GM12892 (cell line): Measurements from ENCODE around the gene MAP4K1.

Source experiments
- POLR2A ChIP-seq: IDR thresholded peaks from 2 replicates; pipeline ENCODE4 v1.6.1; 2011; ENCODE audit warnings: low read depth, low read length, control low read depth
- POLR2AphosphoS5 ChIP-seq: IDR thresholded peaks from 2 replicates; pipeline ENCODE4 v1.6.1; 2011; ENCODE audit warnings: low read depth, low read length, control low read depth
- TAF1 ChIP-seq: IDR thresholded peaks from 2 replicates; pipeline ENCODE4 v1.6.1; 2011; ENCODE audit warnings: low read depth, mild to moderate bottlenecking, control low read depth, low read length, borderline replicate concordance

GRCh38 chr19:38656171-38656981 is 38.6 kb upstream of the MAP4K1 start:
- TF ChIP-seq POLR2A (no peak), POLR2AphosphoS5 (no peak), TAF1 (no peak)
